Mucosa of rectum (tissue), 2 donors: Measurements from ENCODE around the gene IMMP2L.

Source experiments
- H3K27ac ChIP-seq, 2 donors: one replicate each; pipeline ENCODE4 v1.7.0; 2013; ENCODE audit warnings: inconsistent platforms in 2 of 2, low read depth in 2 of 2, low read length in 2 of 2
- H3K27me3 ChIP-seq, 2 donors: one replicate each; pipeline ENCODE4 v1.7.0; 2013; ENCODE audit warnings: low read length in 2 of 2; ENCODE audit not compliant: control insufficient read depth in 2 of 2, insufficient read depth in 2 of 2
- H3K36me3 ChIP-seq, 2 donors: one replicate each; pipeline ENCODE4 v1.7.0; 2013; ENCODE audit warnings: low read length in 2 of 2; ENCODE audit not compliant: control insufficient read depth in 2 of 2, insufficient read depth in 2 of 2
- H3K4me1 ChIP-seq, 2 donors: one replicate each; pipeline ENCODE4 v1.7.0; 2013; ENCODE audit warnings: low read length in 2 of 2, mild to moderate bottlenecking in 1 of 2; ENCODE audit not compliant: control insufficient read depth in 2 of 2, insufficient read depth in 2 of 2
- H3K4me3 ChIP-seq, 2 donors: one replicate each; pipeline ENCODE4 v1.7.0; 2013; ENCODE audit warnings: low read length in 2 of 2
- H3K9ac ChIP-seq, 2 donors: one replicate each; pipeline ENCODE4 v1.7.0; 2013; ENCODE audit warnings: low read length in 2 of 2, low read depth in 1 of 2, mild to moderate bottlenecking in 1 of 2
- H3K9me3 ChIP-seq, 2 donors: one replicate each; pipeline ENCODE4 v1.7.0; 2013; ENCODE audit warnings: low read length in 2 of 2; ENCODE audit not compliant: control insufficient read depth in 2 of 2
- donor health status: healthy.
- donor health status: Normal muscosa, but diverticular disease.

The IMMP2L gene

GRCh38 chr7:111190804-111191203 lies 371.5 kb downstream of the IMMP2L start:
- no peak overlapping the region for H3K9ac ChIP-seq
- no peak overlapping the region for H3K27ac ChIP-seq
- H3K36me3 ChIP-seq: no peaks in the 10 kb centered on the region
- no peaks in the 10 kb centered on the region for H3K9me3 ChIP-seq
- no peaks in the 10 kb centered on the region for H3K4me1 ChIP-seq
- H3K27me3 ChIP-seq: no peaks in the 10 kb centered on the region
- no peak overlapping the region for H3K4me3 ChIP-seq

GRCh38 chr7:111184987-111185386 lies 377.3 kb downstream of the IMMP2L start:
- no peaks in the 10 kb centered on the region for H3K4me1 ChIP-seq
- no peaks in the 10 kb centered on the region for H3K36me3 ChIP-seq
- H3K27ac ChIP-seq: no peak overlapping the region
- H3K27me3 ChIP-seq: no peaks in the 10 kb centered on the region
- H3K9me3 ChIP-seq: no peaks in the 10 kb centered on the region
- H3K4me3 ChIP-seq: no peak overlapping the region
- H3K9ac ChIP-seq: no peak overlapping the region

DNA sequence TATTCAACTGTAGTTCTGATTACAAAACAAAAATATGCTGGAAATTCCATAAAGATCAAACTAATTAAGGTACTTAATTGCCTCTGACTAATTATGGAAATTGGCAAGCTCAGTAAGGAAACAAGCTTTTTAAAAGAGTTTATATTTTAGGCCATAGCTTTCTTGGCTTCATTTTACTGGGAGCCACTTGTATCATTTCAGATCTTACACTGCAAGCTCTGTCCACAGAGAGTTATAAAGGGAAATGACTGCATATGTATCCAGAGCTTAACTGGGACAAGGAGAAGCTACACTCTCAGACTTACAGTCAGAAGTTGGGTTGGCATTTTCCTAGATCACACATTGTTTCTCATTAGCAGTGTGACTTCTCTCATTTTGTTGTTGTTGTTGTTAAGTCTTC lies 379.0 kb downstream of the IMMP2L start:
- Histone ChIP-seq H3K27ac (no peak overlapping the region), H3K4me3 (no peak overlapping the region), H3K9me3 (no peaks in the 10 kb centered on the region), H3K4me1 (no peaks in the 10 kb centered on the region), H3K27me3 (no peaks in the 10 kb centered on the region), H3K9ac (no peak overlapping the region), H3K36me3 (no peaks in the 10 kb centered on the region)

DNA sequence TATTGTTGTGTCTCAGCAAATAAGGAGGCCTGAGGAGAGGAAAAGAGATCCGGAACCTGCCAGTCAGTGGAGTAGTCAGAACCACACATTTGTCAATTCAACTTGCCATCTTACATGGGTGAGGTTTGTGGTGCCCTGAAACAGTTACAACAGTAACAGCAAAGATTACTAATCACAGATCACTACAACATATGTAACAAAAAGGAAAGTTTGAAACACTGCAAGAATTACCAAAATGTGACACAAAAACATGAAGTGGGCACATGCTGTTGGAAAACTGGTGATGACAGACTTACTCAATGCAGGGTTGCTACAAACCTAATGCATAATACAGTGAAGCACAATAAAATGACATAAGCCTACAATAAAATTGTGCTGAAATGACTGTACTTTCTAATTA lies 382.0 kb downstream of the IMMP2L start:
- Histone ChIP-seq H3K9me3 (no peaks in the 10 kb centered on the region), H3K9ac (no peak overlapping the region), H3K4me3 (no peak overlapping the region), H3K27me3 (no peaks in the 10 kb centered on the region), H3K36me3 (no peaks in the 10 kb centered on the region), H3K27ac (no peak overlapping the region), H3K4me1 (no peaks in the 10 kb centered on the region)

DNA sequence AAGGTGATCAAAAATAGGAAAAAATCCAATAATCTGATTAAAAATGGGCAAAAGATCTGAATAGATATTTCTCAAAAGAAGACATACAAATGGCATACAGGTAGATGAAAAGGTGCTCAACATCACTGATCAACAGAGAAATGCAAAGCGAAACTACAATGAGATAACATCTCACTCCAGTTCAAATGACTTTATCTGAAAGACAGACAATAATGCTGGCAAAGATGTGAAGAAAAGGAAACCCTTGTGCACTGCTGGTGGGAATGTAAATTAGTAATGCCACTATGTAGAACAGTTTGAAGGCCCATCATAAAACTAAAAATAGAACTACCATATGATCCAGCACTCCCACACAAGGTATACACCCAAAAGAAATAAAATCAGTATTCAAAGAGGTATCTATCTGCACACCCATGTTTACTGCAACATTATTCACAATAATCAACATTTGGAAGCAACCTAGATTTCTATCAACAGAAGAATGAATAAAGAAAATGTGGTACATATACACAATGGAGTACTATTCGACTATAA lies 386.3 kb downstream of the IMMP2L start:
- Histone ChIP-seq H3K4me1 (no peaks in the 10 kb centered on the region), H3K27ac (no peak overlapping the region), H3K27me3 (no peaks in the 10 kb centered on the region), H3K9me3 (no peaks in the 10 kb centered on the region), H3K4me3 (no peak overlapping the region), H3K9ac (no peak overlapping the region), H3K36me3 (no peaks in the 10 kb centered on the region)

DNA sequence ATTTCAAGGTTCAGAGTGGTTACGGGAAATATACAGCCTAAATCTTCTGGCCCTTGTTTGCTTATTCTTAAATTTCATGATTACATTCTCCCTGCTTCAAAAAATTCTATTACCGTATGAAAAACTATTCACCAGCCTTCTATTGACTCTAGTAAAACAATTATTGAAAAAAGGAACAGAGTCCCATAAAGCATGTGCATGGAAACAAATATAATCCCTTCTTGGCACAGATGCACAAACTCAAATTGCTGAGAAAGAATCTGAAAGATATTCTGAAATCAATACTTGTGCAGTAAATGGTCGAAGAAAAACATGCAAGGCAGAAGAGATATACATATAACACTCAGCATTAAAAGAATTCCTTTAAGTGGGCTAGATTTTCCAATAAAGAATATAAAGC lies 387.8 kb downstream of the IMMP2L start:
- Histone ChIP-seq H3K9me3 (no peaks in the 10 kb centered on the region), H3K9ac (no peak overlapping the region), H3K36me3 (no peaks in the 10 kb centered on the region), H3K4me1 (no peaks in the 10 kb centered on the region), H3K27ac (no peak overlapping the region), H3K27me3 (no peaks in the 10 kb centered on the region), H3K4me3 (no peak overlapping the region)

- Histone ChIP-seq H3K27ac (no peak overlapping the region), H3K27me3 (no peaks in the 10 kb centered on the region), H3K36me3 (no peaks in the 10 kb centered on the region), H3K9me3 (no peaks in the 10 kb centered on the region), H3K4me1 (no peaks in the 10 kb centered on the region), H3K9ac (no peak overlapping the region), H3K4me3 (no peak overlapping the region)
Measured at GRCh38 chr7:111173990-111174389, 388.3 kb downstream of the IMMP2L start.

GRCh38 chr7:111173528-111173927 lies 388.8 kb downstream of the IMMP2L start:
- H3K9ac ChIP-seq: no peak overlapping the region
- no peaks in the 10 kb centered on the region for H3K9me3 ChIP-seq
- no peaks in the 10 kb centered on the region for H3K4me1 ChIP-seq
- no peak overlapping the region for H3K27ac ChIP-seq
- no peaks in the 10 kb centered on the region for H3K27me3 ChIP-seq
- no peak overlapping the region for H3K4me3 ChIP-seq
- H3K36me3 ChIP-seq: no peaks in the 10 kb centered on the region

- Histone ChIP-seq H3K27me3 (no peaks in the 10 kb centered on the region), H3K4me3 (no peak overlapping the region), H3K27ac (no peak overlapping the region), H3K9me3 (no peaks in the 10 kb centered on the region), H3K9ac (no peak overlapping the region), H3K36me3 (no peaks in the 10 kb centered on the region), H3K4me1 (no peaks in the 10 kb centered on the region)
Measured at GRCh38 chr7:111172564-111173257, 389.6 kb downstream of the IMMP2L start.

- no peak overlapping the region for H3K9ac ChIP-seq
- no peaks in the 10 kb centered on the region for H3K36me3 ChIP-seq
- no peaks in the 10 kb centered on the region for H3K9me3 ChIP-seq
Measured at GRCh38 chr7:111168182-111168581, 394.1 kb downstream of the IMMP2L start.

More at GRCh38 chr7:111168182-111168581, 394.1 kb downstream of the IMMP2L start:
- Histone ChIP-seq H3K4me3 (no peak overlapping the region), H3K27me3 (no peaks in the 10 kb centered on the region), H3K27ac (no peak overlapping the region), H3K4me1 (no peaks in the 10 kb centered on the region)
